HEK293 (cell line): ENCODE results near the gene ARHGEF4.

Source experiments
- EGR2 ChIP-seq: fragments of 450-650 bp; formaldehyde crosslinking; IDR thresholded peaks from 2 replicates; pipeline ENCODE4 v1.5.1; 2016; ENCODE audit warnings: low read depth, missing biosample characterization, missing genetic modification characterization
- FEZF1 ChIP-seq: fragments of 450-650 bp; formaldehyde crosslinking; IDR thresholded peaks from 2 replicates; pipeline ENCODE4 v1.5.1; 2016; ENCODE audit warnings: missing biosample characterization, missing genetic modification characterization
- GFI1B ChIP-seq: fragments of 450-650 bp; formaldehyde crosslinking; IDR thresholded peaks from 2 replicates; pipeline ENCODE4 v1.5.1; 2016; ENCODE audit warnings: missing biosample characterization, missing genetic modification characterization
- KLF10 ChIP-seq: fragments of 450-650 bp; IDR thresholded peaks from 2 replicates; pipeline ENCODE4 v1.5.1; 2018; ENCODE audit warnings: missing biosample characterization, mild to moderate bottlenecking, missing genetic modification characterization
- SETDB1 ChIP-seq: IDR thresholded peaks from one replicate; pipeline ENCODE4 v1.6.1; 2017; ENCODE audit warnings: mild to moderate bottlenecking, low read length, moderate library complexity, mixed read lengths; ENCODE audit not compliant: insufficient read length
- YY1 ChIP-seq: fragments of 450-650 bp; formaldehyde crosslinking; IDR thresholded peaks from 2 replicates; pipeline ENCODE4 v1.5.1; 2018; ENCODE audit warnings: missing biosample characterization, missing genetic modification characterization
- ZBTB21 ChIP-seq: fragments of 450-650 bp; formaldehyde crosslinking; IDR thresholded peaks from 2 replicates; pipeline ENCODE4 v1.5.1; 2017; ENCODE audit warnings: missing biosample characterization, missing genetic modification characterization
- ZEB2 ChIP-seq: fragments of 450-650 bp; formaldehyde crosslinking; IDR thresholded peaks from 2 replicates; pipeline ENCODE4 v1.5.1; 2016; ENCODE audit warnings: missing biosample characterization, missing genetic modification characterization
- ZNF48 ChIP-seq: fragments of 450-650 bp; formaldehyde crosslinking; IDR thresholded peaks from 2 replicates; pipeline ENCODE4 v1.5.1; 2016; ENCODE audit warnings: missing biosample characterization, missing genetic modification characterization
- ZNF501 ChIP-seq: fragments of 450-650 bp; formaldehyde crosslinking; IDR thresholded peaks from 2 replicates; pipeline ENCODE4 v1.5.1; 2016; ENCODE audit warnings: missing biosample characterization, missing genetic modification characterization
- ZNF530 ChIP-seq: fragments of 450-650 bp; formaldehyde crosslinking; IDR thresholded peaks from 2 replicates; pipeline ENCODE4 v1.5.1; 2016; ENCODE audit warnings: low read depth, missing biosample characterization, missing genetic modification characterization
- ZNF600 ChIP-seq: fragments of 450-650 bp; formaldehyde crosslinking; IDR thresholded peaks from 2 replicates; pipeline ENCODE4 v1.5.1; 2016; ENCODE audit warnings: missing biosample characterization, missing genetic modification characterization
- ZNF610 ChIP-seq: fragments of 450-650 bp; formaldehyde crosslinking; IDR thresholded peaks from 2 replicates; pipeline ENCODE4 v1.5.1; 2016; ENCODE audit warnings: missing biosample characterization, missing genetic modification characterization, borderline replicate concordance
- ZXDB ChIP-seq: fragments of 450-650 bp; formaldehyde crosslinking; IDR thresholded peaks from 2 replicates; pipeline ENCODE4 v1.5.1; 2016; ENCODE audit warnings: missing biosample characterization, missing genetic modification characterization
- TF ChIP-seq, protein P1 (sequence below): fragments of 450-650 bp; formaldehyde crosslinking; IDR thresholded peaks from 2 replicates; pipeline ENCODE4 v1.5.1; 2016; ENCODE audit warnings: missing biosample characterization, missing genetic modification characterization
- TF ChIP-seq, protein P2 (sequence below): fragments of 450-650 bp; formaldehyde crosslinking; IDR thresholded peaks from 2 replicates; pipeline ENCODE4 v1.5.1; 2016; ENCODE audit warnings: missing biosample characterization, missing genetic modification characterization
- TF ChIP-seq, protein P3 (sequence below): sonication (generic); formaldehyde crosslinking; IDR thresholded peaks from 2 replicates; pipeline ENCODE4 v1.8.1; 2022; ENCODE audit warnings: mild to moderate bottlenecking, moderate library complexity, missing genetic modification reagents
- TF ChIP-seq, protein P4 (sequence below): fragments of 450-650 bp; formaldehyde crosslinking; IDR thresholded peaks from 2 replicates; pipeline ENCODE4 v1.5.1; 2016; ENCODE audit warnings: missing biosample characterization, missing genetic modification characterization
- TF ChIP-seq, protein P5 (sequence below): fragments of 450-650 bp; formaldehyde crosslinking; IDR thresholded peaks from 2 replicates; pipeline ENCODE4 v1.5.1; 2016; ENCODE audit warnings: missing biosample characterization, missing genetic modification characterization

The ARHGEF4 gene

DNA sequence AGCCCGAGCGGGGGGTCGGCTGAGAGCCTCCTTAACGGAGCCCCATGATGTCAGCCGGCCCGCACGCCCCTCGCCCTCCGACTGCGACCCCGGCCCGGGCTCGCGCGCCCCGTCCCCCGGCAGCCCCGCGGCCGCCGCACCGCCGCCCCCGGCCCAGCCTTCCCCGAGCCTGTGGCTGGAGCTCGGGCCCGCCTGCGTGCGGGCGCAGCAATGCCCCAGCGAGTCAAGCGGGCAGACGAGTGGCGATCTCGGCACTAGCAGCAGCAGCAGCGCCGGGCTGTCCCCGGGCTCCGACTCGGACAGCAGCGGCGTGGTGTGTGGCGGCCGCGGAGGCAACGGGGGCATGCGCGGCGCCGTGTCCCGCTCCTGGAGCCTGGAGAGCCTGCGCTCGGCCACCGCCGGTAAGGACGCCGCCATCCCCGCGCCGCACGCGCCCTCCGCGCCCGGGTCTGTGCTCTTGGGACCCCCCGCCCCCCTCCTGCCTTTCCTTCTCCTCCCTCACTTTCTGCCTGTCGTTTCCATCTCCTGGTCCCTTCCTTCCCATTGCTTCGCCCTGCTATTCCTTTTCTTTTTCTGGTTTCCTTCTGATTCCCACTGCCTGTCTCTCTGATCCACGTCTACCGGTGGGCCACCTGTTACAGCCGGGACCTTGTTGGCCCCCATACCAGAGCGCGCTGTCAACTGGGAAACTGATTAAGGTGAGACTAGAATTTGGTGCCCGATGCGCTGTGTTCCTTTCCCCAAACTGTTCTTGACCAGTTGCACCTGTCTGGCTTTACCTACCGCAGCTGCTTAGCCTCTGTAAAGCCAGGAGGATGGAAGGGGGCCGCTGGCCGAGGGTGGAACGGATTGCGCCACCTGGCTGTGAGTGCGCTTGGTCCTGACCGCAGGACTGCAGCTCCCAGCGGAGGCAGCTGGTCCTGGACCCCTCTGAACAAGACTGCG, 127.4 kb downstream of the ARHGEF4 start (continued):
- TF ChIP-seq, protein P1, sequence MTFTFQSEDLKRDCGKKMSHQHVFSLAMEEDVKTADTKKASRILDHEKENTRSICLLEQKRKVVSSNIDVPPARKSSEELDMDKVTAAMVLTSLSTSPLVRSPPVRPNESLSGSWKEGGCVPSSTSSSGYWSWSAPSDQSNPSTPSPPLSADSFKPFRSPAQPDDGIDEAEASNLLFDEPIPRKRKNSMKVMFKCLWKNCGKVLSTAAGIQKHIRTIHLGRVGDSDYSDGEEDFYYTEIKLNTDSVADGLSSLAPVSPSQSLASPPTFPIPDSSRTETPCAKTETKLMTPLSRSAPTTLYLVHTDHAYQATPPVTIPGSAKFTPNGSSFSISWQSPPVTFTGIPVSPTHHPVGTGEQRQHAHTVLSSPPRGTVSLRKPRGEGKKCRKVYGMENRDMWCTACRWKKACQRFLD (tag by site-specific recombination): no peak
- TF ChIP-seq GFI1B (tag by site-specific recombination): no peak
- TF ChIP-seq ZNF530 (tag by site-specific recombination): no peak
- TF ChIP-seq ZNF600 (tag by site-specific recombination): peak; percentile 45; the same call in 1 of the 2 replicates
- no peak for TF ChIP-seq ZNF48 (tag by site-specific recombination)
- TF ChIP-seq YY1: no peak
- TF ChIP-seq, protein P2, sequence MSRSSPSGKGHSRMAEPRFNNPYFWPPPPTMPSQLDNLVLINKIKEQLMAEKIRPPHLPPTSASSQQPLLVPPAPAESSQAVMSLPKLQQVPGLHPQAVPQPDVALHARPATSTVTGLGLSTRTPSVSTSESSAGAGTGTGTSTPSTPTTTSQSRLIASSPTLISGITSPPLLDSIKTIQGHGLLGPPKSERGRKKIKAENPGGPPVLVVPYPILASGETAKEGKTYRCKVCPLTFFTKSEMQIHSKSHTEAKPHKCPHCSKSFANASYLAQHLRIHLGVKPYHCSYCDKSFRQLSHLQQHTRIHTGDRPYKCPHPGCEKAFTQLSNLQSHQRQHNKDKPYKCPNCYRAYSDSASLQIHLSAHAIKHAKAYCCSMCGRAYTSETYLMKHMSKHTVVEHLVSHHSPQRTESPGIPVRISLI: no peak
- TF ChIP-seq, protein P3, sequence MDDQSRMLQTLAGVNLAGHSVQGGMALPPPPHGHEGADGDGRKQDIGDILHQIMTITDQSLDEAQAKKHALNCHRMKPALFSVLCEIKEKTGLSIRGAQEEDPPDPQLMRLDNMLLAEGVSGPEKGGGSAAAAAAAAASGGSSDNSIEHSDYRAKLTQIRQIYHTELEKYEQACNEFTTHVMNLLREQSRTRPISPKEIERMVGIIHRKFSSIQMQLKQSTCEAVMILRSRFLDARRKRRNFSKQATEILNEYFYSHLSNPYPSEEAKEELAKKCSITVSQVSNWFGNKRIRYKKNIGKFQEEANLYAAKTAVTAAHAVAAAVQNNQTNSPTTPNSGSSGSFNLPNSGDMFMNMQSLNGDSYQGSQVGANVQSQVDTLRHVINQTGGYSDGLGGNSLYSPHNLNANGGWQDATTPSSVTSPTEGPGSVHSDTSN (CRISPR knock-in tag): peak; percentile 29; the same call in 1 of the 2 replicates
- TF ChIP-seq, protein P4, sequence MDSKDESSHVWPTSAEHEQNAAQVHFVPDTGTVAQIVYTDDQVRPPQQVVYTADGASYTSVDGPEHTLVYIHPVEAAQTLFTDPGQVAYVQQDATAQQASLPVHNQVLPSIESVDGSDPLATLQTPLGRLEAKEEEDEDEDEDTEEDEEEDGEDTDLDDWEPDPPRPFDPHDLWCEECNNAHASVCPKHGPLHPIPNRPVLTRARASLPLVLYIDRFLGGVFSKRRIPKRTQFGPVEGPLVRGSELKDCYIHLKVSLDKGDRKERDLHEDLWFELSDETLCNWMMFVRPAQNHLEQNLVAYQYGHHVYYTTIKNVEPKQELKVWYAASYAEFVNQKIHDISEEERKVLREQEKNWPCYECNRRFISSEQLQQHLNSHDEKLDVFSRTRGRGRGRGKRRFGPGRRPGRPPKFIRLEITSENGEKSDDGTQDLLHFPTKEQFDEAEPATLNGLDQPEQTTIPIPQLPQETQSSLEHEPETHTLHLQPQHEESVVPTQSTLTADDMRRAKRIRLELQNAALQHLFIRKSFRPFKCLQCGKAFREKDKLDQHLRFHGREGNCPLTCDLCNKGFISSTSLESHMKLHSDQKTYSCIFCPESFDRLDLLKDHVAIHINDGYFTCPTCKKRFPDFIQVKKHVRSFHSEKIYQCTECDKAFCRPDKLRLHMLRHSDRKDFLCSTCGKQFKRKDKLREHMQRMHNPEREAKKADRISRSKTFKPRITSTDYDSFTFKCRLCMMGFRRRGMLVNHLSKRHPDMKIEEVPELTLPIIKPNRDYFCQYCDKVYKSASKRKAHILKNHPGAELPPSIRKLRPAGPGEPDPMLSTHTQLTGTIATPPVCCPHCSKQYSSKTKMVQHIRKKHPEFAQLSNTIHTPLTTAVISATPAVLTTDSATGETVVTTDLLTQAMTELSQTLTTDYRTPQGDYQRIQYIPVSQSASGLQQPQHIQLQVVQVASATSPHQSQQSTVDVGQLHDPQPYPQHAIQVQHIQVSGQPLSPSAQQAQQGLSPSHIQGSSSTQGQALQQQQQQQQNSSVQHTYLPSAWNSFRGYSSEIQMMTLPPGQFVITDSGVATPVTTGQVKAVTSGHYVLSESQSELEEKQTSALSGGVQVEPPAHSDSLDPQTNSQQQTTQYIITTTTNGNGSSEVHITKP (tag by site-specific recombination): peak; percentile 56
- TF ChIP-seq, protein P5, sequence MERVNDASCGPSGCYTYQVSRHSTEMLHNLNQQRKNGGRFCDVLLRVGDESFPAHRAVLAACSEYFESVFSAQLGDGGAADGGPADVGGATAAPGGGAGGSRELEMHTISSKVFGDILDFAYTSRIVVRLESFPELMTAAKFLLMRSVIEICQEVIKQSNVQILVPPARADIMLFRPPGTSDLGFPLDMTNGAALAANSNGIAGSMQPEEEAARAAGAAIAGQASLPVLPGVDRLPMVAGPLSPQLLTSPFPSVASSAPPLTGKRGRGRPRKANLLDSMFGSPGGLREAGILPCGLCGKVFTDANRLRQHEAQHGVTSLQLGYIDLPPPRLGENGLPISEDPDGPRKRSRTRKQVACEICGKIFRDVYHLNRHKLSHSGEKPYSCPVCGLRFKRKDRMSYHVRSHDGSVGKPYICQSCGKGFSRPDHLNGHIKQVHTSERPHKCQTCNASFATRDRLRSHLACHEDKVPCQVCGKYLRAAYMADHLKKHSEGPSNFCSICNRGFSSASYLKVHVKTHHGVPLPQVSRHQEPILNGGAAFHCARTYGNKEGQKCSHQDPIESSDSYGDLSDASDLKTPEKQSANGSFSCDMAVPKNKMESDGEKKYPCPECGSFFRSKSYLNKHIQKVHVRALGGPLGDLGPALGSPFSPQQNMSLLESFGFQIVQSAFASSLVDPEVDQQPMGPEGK (tag by site-specific recombination): peak; percentile 80
- TF ChIP-seq EGR2 (tag by site-specific recombination): no peak
- TF ChIP-seq ZNF610 (tag by site-specific recombination): no peak
- no peak for TF ChIP-seq SETDB1
- 0 out of 2 replicates have a peak, but pooled peaks have one; percentile 34 for TF ChIP-seq ZNF501 (tag by site-specific recombination)
- no peak for TF ChIP-seq FEZF1 (tag by site-specific recombination)
- 0 out of 2 replicates have a peak, but pooled peaks have one; percentile 32 for TF ChIP-seq ZXDB (tag by site-specific recombination)
- no peak for TF ChIP-seq KLF10 (tag by site-specific recombination)
- peak; percentile 55 for TF ChIP-seq ZEB2 (tag by site-specific recombination)
- no peak for TF ChIP-seq ZBTB21
